ENCODE data around the gene PLRG1. TPM values are rescaled to one million over a fixed set of nuclear protein-coding genes. Genes with fewer than 3 reads are reported as not detected.

Gene PLRG1
- polyA plus RNA-seq, 1 experiment = 98.6 TPM

DNA sequence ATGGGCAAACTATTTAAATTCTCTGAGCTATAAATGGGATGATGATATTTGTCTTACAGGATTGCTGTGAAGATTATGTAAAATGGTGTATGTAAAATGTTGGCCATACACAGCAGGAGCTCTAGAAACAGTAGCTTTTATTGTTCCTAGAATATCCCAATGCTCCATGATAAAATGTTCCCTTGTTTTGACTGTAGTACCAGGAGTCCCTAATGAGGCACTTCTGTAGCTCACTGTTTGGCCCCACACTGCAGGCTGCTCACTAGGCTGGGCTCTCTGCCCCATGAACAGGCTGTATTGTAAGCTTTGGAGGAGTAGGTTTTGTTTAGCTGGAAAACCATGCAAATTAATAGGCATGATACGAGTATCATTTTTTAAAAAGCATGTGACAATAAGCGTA, 43.7 kb upstream of the PLRG1 start:
- Histone ChIP-seq H3K27me3 (ENCODE audit: control insufficient read depth, insufficient read depth, low read length) (no peaks in the 10 kb centered on the region), H3K36me3 (ENCODE audit: control insufficient read depth, insufficient read depth, low read length) (no peaks in the 10 kb centered on the region), H3K4me3 (ENCODE audit: low read depth, low read length) (no peak overlapping the region)
- POLR2A ChIA-PET = no interaction called here
- CTCF ChIA-PET = interaction anchor here (1.3 kb wide), 1 partner anchor 25 kb away, joined by 4 read pairs; no protein-coding TSS in a partner anchor
- TF ChIP-seq, protein P1, sequence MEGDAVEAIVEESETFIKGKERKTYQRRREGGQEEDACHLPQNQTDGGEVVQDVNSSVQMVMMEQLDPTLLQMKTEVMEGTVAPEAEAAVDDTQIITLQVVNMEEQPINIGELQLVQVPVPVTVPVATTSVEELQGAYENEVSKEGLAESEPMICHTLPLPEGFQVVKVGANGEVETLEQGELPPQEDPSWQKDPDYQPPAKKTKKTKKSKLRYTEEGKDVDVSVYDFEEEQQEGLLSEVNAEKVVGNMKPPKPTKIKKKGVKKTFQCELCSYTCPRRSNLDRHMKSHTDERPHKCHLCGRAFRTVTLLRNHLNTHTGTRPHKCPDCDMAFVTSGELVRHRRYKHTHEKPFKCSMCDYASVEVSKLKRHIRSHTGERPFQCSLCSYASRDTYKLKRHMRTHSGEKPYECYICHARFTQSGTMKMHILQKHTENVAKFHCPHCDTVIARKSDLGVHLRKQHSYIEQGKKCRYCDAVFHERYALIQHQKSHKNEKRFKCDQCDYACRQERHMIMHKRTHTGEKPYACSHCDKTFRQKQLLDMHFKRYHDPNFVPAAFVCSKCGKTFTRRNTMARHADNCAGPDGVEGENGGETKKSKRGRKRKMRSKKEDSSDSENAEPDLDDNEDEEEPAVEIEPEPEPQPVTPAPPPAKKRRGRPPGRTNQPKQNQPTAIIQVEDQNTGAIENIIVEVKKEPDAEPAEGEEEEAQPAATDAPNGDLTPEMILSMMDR (IDR thresholded peaks at IDR 0.05; ENCODE audit: insufficient read depth, low read depth, low read length) = no peak
- DNase-seq (ENCODE audit: low read depth) = no peak

DNA sequence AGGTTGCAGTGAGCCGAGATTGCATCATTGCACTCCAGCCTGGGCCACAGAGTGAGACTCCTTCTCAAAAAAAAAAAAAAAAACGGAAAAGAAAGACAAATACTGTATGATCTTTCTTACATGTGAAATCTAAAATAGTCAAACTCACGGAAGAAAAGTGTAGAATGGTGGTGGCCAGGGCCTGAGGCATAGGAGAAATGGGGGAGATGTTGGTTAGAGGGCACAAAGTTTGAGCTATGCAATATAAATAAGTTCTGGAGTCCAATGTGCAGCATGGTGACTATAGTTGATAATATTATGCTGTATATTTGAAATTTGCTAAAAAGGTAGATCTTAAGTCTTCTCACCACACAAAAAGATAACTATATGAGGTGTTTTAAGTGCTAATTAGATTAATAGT, 41.7 kb upstream of the PLRG1 start:
- DNase-seq (ENCODE audit: low read depth) = no peak
- H3K27me3 ChIP-seq (ENCODE audit: control insufficient read depth, insufficient read depth, low read length) = no peaks in the 10 kb centered on the region
- TF ChIP-seq, protein P1 (IDR thresholded peaks at IDR 0.05; ENCODE audit: insufficient read depth, low read depth, low read length) = no peak
- H3K36me3 ChIP-seq (ENCODE audit: control insufficient read depth, insufficient read depth, low read length) = no peaks in the 10 kb centered on the region
- ChIA-PET POLR2A (no interaction called here), CTCF (interaction anchor here (0.9 to 1.4 kb wide), 2 partner anchors 30 to 33 kb away, joined by 3 read pairs; no protein-coding TSS in a partner anchor)
- no peak overlapping the region for H3K4me3 ChIP-seq (ENCODE audit: low read depth, low read length)

DNA sequence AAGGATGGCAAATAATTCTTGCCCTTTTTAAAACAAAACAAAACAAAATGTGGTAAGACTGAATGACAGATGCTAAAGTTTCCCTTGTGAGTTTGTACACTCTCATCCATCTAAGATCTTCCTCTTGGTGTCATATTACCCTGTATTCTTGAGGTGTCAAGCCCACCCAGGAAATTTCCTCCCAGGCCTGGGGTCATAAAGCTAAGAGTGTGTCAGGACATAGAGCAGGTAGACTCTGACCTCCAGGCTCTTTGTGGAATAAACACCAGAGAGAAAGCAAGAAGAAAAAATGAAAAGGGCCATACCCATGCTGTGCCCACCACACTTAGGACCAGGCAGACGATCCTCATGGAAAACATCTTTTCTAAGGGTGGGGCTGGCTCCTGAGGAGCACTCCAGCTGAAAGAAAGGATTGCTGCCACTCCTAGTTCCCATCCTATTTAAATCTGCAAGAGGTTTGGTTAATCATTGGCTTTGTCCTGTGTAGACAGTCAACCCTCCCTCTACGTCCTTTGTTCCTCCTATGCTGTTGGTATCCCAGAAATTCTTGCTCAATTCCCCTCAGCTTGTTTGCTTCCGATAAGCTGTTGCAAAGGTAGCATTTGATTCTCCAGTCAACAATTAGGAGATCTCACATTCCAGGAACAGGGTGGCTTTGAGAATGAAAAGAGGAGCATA, 40.3 kb upstream of the PLRG1 start, which contains the start of gene FGA:
FGA (minus strand) TSS at position 414 of the 678 bp plus-strand sequence; CDS start at position 359, 55 bp downstream.
- TF ChIP-seq, protein P1 (IDR thresholded peaks at IDR 0.05; ENCODE audit: insufficient read depth, low read depth, low read length) = no peak
- POLR2A ChIA-PET = no interaction called here
- CTCF ChIA-PET = no interaction called here
- H3K27me3 ChIP-seq (ENCODE audit: control insufficient read depth, insufficient read depth, low read length) = no peaks in the 10 kb centered on the region
- H3K4me3 ChIP-seq (ENCODE audit: low read depth, low read length) = no peak within 1 kb of the TSS
- no peak for DNase-seq (ENCODE audit: low read depth)
- no peaks in the 10 kb centered on the region for H3K36me3 ChIP-seq (ENCODE audit: control insufficient read depth, insufficient read depth, low read length)

DNA sequence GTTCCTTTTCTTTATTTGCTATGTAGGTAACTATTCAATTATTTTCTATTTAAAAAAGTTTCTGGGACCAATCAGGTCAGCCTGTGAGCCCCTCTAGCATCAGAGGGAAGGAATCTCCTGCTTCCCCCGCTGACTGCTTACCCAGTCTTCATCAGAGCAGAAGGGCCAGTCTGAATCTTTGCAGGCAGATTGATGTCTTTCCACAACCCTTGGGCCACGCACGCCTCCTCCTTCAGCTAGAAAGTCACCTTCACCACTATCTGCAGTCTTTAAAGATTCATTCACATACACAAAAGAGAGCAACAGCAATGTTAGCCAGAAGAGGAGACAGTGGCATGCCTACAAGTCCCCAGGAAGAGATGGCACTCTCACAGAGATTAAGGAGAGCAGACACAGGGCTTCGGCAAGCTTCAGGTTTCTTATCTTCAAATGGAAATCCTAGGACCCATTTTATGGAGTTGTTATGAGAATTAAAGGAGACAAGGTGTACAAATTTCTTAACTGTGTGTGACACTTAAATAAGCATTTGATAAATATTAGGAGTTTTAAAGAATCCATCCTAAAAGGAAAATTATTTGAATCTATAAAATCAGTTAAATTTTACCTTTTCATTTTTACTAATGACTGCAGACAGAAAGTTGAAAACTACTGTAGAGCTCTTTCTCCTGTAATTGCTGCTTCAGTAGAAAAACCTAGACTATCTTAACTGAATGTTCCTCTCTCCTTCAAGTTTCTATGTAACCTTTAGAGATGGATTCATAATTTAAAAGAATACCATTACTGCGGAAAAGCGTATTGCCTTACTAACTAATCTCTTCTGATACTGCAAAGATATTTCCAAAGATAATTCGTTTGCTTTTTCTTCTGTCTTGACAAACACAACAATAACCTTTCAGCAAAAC, 39.3 kb upstream of the PLRG1 start:
- H3K27me3 ChIP-seq (ENCODE audit: control insufficient read depth, insufficient read depth, low read length) = no peaks in the 10 kb centered on the region
- H3K36me3 ChIP-seq (ENCODE audit: control insufficient read depth, insufficient read depth, low read length) = no peaks in the 10 kb centered on the region
- CTCF ChIA-PET = interaction anchor here (1.2 kb wide), 1 partner anchor 8 kb away, joined by 3 read pairs; no protein-coding TSS in a partner anchor
- TF ChIP-seq, protein P1 (IDR thresholded peaks at IDR 0.05; ENCODE audit: insufficient read depth, low read depth, low read length) = no peak
- no peak overlapping the region for H3K4me3 ChIP-seq (ENCODE audit: low read depth, low read length)
- POLR2A ChIA-PET = no interaction called here
- DNase-seq (ENCODE audit: low read depth) = no peak

DNA sequence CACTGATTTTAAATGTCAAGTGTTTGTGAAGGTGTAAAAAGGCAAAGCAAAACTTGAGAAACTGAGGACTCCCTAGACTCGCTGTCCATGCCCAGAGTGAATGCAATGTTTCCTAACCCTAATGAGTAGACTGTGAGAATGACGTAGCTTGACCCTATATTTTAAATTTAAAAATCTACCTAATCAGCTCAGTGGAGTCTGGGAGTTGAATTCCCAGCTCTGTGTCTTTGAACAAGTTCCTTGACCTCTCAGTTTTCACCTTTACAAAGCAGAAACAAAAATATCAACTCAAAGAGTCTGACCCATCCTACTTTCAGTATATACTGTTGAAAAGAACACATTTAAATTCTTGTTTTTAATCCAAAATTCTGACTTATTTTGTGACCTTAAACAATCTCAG, 38.0 kb upstream of the PLRG1 start:
- DNase-seq (ENCODE audit: low read depth) = no peak
- ChIA-PET CTCF (interaction anchor here (0.7 to 1.3 kb wide), 3 partner anchors 8 to 50 kb away, joined by 3 to 4 read pairs (median 3); no protein-coding TSS in a partner anchor), POLR2A (no interaction called here)
- Histone ChIP-seq H3K36me3 (ENCODE audit: control insufficient read depth, insufficient read depth, low read length) (no peaks in the 10 kb centered on the region), H3K4me3 (ENCODE audit: low read depth, low read length) (no peak overlapping the region), H3K27me3 (ENCODE audit: control insufficient read depth, insufficient read depth, low read length) (no peaks in the 10 kb centered on the region)
- TF ChIP-seq, protein P1 (IDR thresholded peaks at IDR 0.05; ENCODE audit: insufficient read depth, low read depth, low read length) = no peak
